Measurements from ENCODE around the gene TRIM14.

The TRIM14 gene

DNA sequence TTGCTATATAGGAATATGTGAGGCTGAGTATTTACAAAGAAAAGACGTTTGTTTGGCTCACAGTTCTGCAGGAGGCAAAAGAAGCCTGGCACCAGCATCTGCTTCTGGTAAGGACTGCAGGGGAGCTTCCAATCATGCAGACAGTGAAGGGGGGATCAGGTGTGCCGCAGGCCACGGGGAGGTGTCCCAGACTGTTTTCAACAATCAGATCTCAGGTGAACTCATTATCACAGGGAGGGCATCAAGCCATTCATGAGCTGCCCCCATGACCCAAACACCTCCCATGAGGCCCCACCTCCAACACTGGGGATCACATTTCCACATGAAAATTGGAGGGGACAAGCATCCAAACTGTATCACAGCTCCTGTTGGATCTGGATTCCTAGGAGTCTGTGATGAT is 30.4 kb upstream of the TRIM14 start:
- TF ChIP-seq FOXP2 (optimal IDR thresholded peaks at IDR 0.05; ENCODE audit: borderline replicate concordance, extremely low read depth, extremely low read length, insufficient read depth) (no peak), SIN3A (IDR thresholded peaks at IDR 0.05; ENCODE audit: borderline replicate concordance, insufficient read depth, low read length) (no peak), POLR2AphosphoS5 (IDR thresholded peaks at IDR 0.05; ENCODE audit: low read depth, low read length) (no peak), TAF1 (IDR thresholded peaks at IDR 0.05; ENCODE audit: borderline replicate concordance, insufficient read depth, low read length) (no peak)
- TF ChIP-seq, protein P1, sequence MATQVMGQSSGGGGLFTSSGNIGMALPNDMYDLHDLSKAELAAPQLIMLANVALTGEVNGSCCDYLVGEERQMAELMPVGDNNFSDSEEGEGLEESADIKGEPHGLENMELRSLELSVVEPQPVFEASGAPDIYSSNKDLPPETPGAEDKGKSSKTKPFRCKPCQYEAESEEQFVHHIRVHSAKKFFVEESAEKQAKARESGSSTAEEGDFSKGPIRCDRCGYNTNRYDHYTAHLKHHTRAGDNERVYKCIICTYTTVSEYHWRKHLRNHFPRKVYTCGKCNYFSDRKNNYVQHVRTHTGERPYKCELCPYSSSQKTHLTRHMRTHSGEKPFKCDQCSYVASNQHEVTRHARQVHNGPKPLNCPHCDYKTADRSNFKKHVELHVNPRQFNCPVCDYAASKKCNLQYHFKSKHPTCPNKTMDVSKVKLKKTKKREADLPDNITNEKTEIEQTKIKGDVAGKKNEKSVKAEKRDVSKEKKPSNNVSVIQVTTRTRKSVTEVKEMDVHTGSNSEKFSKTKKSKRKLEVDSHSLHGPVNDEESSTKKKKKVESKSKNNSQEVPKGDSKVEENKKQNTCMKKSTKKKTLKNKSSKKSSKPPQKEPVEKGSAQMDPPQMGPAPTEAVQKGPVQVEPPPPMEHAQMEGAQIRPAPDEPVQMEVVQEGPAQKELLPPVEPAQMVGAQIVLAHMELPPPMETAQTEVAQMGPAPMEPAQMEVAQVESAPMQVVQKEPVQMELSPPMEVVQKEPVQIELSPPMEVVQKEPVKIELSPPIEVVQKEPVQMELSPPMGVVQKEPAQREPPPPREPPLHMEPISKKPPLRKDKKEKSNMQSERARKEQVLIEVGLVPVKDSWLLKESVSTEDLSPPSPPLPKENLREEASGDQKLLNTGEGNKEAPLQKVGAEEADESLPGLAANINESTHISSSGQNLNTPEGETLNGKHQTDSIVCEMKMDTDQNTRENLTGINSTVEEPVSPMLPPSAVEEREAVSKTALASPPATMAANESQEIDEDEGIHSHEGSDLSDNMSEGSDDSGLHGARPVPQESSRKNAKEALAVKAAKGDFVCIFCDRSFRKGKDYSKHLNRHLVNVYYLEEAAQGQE (IDR thresholded peaks at IDR 0.05; ENCODE audit: insufficient read depth in 1 of 2, low read depth in 2 of 2, low read length in 2 of 2), result no peak

DNA sequence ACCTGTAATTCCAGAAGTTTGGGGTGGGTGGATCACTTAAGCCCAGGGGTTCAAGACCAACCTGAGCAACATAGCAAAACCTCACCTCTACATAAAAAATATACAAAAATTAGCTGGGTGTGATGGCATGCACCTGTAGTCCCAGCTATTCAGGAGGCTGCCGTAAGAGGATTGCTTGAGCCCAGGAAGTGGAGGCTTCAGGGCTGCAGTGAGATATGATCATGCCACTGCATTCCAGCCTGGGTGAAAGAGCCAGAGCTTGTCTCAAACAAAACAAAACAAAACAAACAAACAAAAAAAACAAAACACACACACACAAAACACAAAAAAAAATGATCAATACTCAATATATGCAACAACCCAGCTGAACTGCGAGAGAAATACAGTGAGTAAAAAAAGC is 29.5 kb upstream of the TRIM14 start:
- no peak for TF ChIP-seq POLR2AphosphoS5 (IDR thresholded peaks at IDR 0.05; ENCODE audit: low read depth, low read length)
- TF ChIP-seq, protein P1 (IDR thresholded peaks at IDR 0.05; ENCODE audit: insufficient read depth in 1 of 2, low read depth in 2 of 2, low read length in 2 of 2), result no peak
- TF ChIP-seq SIN3A (IDR thresholded peaks at IDR 0.05; ENCODE audit: borderline replicate concordance, insufficient read depth, low read length), result no peak
- TF ChIP-seq FOXP2 (optimal IDR thresholded peaks at IDR 0.05; ENCODE audit: borderline replicate concordance, extremely low read depth, extremely low read length, insufficient read depth), result no peak
- no peak for TF ChIP-seq TAF1 (IDR thresholded peaks at IDR 0.05; ENCODE audit: borderline replicate concordance, insufficient read depth, low read length)

DNA sequence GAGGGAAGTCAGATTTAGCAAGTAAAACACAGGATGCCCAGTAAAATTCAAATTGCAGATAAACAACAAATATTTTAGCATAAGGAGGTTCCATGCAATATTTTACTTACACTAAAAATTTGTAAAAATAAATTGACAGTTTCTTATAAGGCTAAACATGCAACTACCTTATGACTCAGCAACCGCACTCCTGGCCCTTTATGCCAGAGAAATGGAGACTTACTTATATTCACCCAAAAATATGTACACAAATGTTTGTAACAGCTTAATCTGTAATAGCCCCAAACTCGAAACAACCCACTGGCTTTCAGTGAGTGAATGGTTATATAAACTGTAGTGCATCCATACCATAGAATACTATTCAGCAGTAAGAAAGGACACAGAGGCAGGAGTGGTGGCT is 28.6 kb upstream of the TRIM14 start:
- TF ChIP-seq SIN3A (IDR thresholded peaks at IDR 0.05; ENCODE audit: borderline replicate concordance, insufficient read depth, low read length) (no peak), FOXP2 (optimal IDR thresholded peaks at IDR 0.05; ENCODE audit: borderline replicate concordance, extremely low read depth, extremely low read length, insufficient read depth) (no peak), POLR2AphosphoS5 (IDR thresholded peaks at IDR 0.05; ENCODE audit: low read depth, low read length) (no peak), TAF1 (IDR thresholded peaks at IDR 0.05; ENCODE audit: borderline replicate concordance, insufficient read depth, low read length) (no peak)
- TF ChIP-seq, protein P1 (IDR thresholded peaks at IDR 0.05; ENCODE audit: insufficient read depth in 1 of 2, low read depth in 2 of 2, low read length in 2 of 2), result no peak

DNA sequence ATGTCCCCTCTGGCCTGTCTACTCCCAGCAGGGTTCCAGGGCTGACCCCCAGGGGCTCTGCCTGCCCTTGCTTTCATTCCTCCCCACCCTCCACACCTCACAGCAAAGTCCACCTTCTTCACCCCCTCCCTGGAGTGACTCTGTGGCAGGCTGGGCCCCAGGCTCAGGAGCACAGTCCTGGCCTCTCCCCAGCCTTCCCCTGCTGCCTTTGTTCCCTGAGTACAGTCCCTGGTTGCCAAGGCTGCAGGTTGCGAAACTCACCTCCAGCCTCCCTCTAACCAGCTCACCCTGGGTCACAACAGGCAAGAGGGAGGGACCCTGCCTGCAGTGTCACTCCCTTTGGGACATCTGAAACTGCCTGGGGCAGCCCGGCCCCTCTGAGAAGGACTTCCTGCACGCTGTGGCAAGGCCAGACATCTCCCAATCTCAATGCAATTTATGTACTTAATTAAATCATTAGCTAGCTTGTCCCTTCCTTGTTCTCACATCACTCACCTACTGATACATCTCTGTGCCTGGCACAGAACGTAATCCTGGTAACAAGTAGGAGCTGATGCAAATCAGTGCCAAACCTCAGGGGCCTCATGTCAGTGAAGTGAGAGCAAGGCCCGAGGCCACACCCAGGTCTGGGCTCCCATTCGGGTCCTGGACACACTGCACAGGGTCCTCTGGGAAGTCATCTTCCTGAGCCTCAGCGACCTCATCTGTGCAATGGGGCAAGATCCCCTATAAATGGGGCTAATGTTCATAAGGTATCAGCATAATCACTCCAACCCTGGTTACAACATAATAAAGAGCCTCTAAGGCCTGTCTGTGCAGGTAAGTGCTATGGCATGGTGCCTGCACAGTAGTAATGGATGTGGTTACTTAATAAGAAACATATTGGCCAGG is 27.3 kb upstream of the TRIM14 start:
- TF ChIP-seq POLR2AphosphoS5 (IDR thresholded peaks at IDR 0.05; ENCODE audit: low read depth, low read length) (no peak), TAF1 (IDR thresholded peaks at IDR 0.05; ENCODE audit: borderline replicate concordance, insufficient read depth, low read length) (no peak), SIN3A (IDR thresholded peaks at IDR 0.05; ENCODE audit: borderline replicate concordance, insufficient read depth, low read length) (no peak), FOXP2 (optimal IDR thresholded peaks at IDR 0.05; ENCODE audit: borderline replicate concordance, extremely low read depth, extremely low read length, insufficient read depth) (no peak)
- TF ChIP-seq, protein P1 (IDR thresholded peaks at IDR 0.05; ENCODE audit: insufficient read depth in 1 of 2, low read depth in 2 of 2, low read length in 2 of 2), result no peak
